HG02571 (cell line): ENCODE measurements around the gene EIF4G3.
A peak's percentile ranks its signal among the peaks of the same experiment; 100 is the strongest.

Source experiments
- ATAC-seq: cut with Tn5 transposase; IDR thresholded peaks from one replicate; pipeline ENCODE4 v1.9.1; 2021; ENCODE audit warnings: mild to moderate bottlenecking, moderate library complexity; ENCODE audit not compliant: unreplicated experiment

EIF4G3 gene

GRCh38 chr1:20998826-20999225 is 177.9 kb downstream of the EIF4G3 start:
- ATAC-seq: no peak

GRCh38 chr1:20997602-20998224 is 179.0 kb downstream of the EIF4G3 start:
- no peak for ATAC-seq

GRCh38 chr1:20996554-20996953 is 180.1 kb downstream of the EIF4G3 start:
- no peak for ATAC-seq

- ATAC-seq: no peak
Observed at GRCh38 chr1:20993716-20994575, 182.8 kb downstream of the EIF4G3 start.

GRCh38 chr1:20992322-20993056 is 184.2 kb downstream of the EIF4G3 start:
- no peak for ATAC-seq

- ATAC-seq: no peak
Observed at GRCh38 chr1:20988943-20989342, 187.8 kb downstream of the EIF4G3 start.

- ATAC-seq: no peak
Observed at GRCh38 chr1:20987831-20988825, 188.6 kb downstream of the EIF4G3 start.

GRCh38 chr1:20983297-20983889 is 193.3 kb downstream of the EIF4G3 start:
- ATAC-seq: no peak

GRCh38 chr1:20982316-20982715 is 194.4 kb downstream of the EIF4G3 start:
- no peak for ATAC-seq

GRCh38 chr1:20981915-20982314 is 194.8 kb downstream of the EIF4G3 start:
- no peak for ATAC-seq

- ATAC-seq: no peak
Observed at GRCh38 chr1:20980051-20980450, 196.6 kb downstream of the EIF4G3 start.

- no peak for ATAC-seq
Observed at GRCh38 chr1:20978413-20978812, 198.3 kb downstream of the EIF4G3 start.

GRCh38 chr1:20975668-20976067 is 201.0 kb downstream of the EIF4G3 start:
- no peak for ATAC-seq

GRCh38 chr1:20974951-20975350 is 201.7 kb downstream of the EIF4G3 start:
- ATAC-seq: no peak

- ATAC-seq: no peak
Observed at GRCh38 chr1:20974069-20974468, 202.6 kb downstream of the EIF4G3 start.

- ATAC-seq: no peak
Observed at GRCh38 chr1:20972855-20973254, 203.8 kb downstream of the EIF4G3 start.

GRCh38 chr1:20964540-20965484 is 211.9 kb downstream of the EIF4G3 start:
- peak; percentile 61 for ATAC-seq

- no peak for ATAC-seq
Observed at GRCh38 chr1:20962576-20963258, 214.0 kb downstream of the EIF4G3 start.
